ENCODE results near the gene SPRR2B. TPM values are rescaled to one million over a fixed set of nuclear protein-coding genes. Genes with fewer than 3 reads are reported as not detected.

The SPRR2B gene
- total and polyA plus RNA-seq, 10 of the 15 experiments (the other 5 are each of a cell fraction or from before 2014, with no cell fraction given) = not detected

- Histone ChIP-seq H3K9me3 (replicated peaks; ENCODE audit: control insufficient read depth, insufficient read depth, low read length) (no peaks in the 10 kb centered on the region), H3K27ac (ENCODE audit: control insufficient read depth, insufficient read depth) (no peak overlapping the region), H3K9ac (ENCODE audit: control insufficient read depth, insufficient read depth, low read length) (no peak overlapping the region), H3K27me3 (replicated peaks in 1 of 2; ENCODE audit: control insufficient read depth in 2 of 2, insufficient read depth in 2 of 2, low read length in 1 of 2) (no peaks in the 10 kb centered on the region), H3K4me3 (no peak overlapping the region), H4K20me1 (ENCODE audit: control insufficient read depth, insufficient read depth) (no peaks in the 10 kb centered on the region), H3K36me3 (ENCODE audit: control insufficient read depth in 2 of 2, insufficient read depth in 2 of 2, low read length in 1 of 2) (no peaks in the 10 kb centered on the region), H3K4me1 (ENCODE audit: control insufficient read depth, insufficient read depth, low read length) (no peaks in the 10 kb centered on the region; the same call in 1 of the 2 replicates), H3K79me2 (ENCODE audit: control insufficient read depth, insufficient read depth, low read length) (no peaks in the 10 kb centered on the region), H2AFZ (ENCODE audit: control insufficient read depth, low read depth, low read length) (no peak overlapping the region), H3K4me2 (ENCODE audit: control insufficient read depth, insufficient read depth) (no peak overlapping the region)
- intact Hi-C loops (cut with micrococcal nuclease; ENCODE audit: unreplicated experiment) (no loop called here), in situ Hi-C loops (cut with MboI) (no loop called here)
- ChIA-PET POLR2A (no interaction called here), RAD21 (ENCODE audit: unreplicated experiment) (interaction anchor here (0.7 kb wide), 1 partner anchor 96 kb away, joined by 4 read pairs; no protein-coding TSS in a partner anchor), CTCF (interaction anchor here (0.9 to 1.3 kb wide), 3 partner anchors 8 to 134 kb away, joined by 3 read pairs; no protein-coding TSS in a partner anchor), SMC1A (ENCODE audit: uncharacterized antibody, unreplicated experiment) (interaction anchor here (0.8 kb wide), 1 partner anchor 9 kb away, joined by 4 read pairs; no protein-coding TSS in a partner anchor)
- no peak for DNase-seq (ENCODE audit: low read depth, low spot score)
- no TSS peak for BruUV-seq (replicated peaks)
- no peak for FAIRE-seq
- 23% methylated on average over 6 of the region's 6 CpGs for WGBS (ENCODE audit: insufficient coverage, insufficient replicate concordance, low lambda C conversion rate, missing lambda C conversion rate)
- no peak for ATAC-seq
- TF ChIP-seq POU2F2 (IDR thresholded peaks at IDR 0.05; ENCODE audit: borderline replicate concordance, low read depth, low read length) (no peak), TCF7 (IDR thresholded peaks at IDR 0.05; ENCODE audit: borderline replicate concordance) (no peak)
- TF ChIP-seq, protein P1, sequence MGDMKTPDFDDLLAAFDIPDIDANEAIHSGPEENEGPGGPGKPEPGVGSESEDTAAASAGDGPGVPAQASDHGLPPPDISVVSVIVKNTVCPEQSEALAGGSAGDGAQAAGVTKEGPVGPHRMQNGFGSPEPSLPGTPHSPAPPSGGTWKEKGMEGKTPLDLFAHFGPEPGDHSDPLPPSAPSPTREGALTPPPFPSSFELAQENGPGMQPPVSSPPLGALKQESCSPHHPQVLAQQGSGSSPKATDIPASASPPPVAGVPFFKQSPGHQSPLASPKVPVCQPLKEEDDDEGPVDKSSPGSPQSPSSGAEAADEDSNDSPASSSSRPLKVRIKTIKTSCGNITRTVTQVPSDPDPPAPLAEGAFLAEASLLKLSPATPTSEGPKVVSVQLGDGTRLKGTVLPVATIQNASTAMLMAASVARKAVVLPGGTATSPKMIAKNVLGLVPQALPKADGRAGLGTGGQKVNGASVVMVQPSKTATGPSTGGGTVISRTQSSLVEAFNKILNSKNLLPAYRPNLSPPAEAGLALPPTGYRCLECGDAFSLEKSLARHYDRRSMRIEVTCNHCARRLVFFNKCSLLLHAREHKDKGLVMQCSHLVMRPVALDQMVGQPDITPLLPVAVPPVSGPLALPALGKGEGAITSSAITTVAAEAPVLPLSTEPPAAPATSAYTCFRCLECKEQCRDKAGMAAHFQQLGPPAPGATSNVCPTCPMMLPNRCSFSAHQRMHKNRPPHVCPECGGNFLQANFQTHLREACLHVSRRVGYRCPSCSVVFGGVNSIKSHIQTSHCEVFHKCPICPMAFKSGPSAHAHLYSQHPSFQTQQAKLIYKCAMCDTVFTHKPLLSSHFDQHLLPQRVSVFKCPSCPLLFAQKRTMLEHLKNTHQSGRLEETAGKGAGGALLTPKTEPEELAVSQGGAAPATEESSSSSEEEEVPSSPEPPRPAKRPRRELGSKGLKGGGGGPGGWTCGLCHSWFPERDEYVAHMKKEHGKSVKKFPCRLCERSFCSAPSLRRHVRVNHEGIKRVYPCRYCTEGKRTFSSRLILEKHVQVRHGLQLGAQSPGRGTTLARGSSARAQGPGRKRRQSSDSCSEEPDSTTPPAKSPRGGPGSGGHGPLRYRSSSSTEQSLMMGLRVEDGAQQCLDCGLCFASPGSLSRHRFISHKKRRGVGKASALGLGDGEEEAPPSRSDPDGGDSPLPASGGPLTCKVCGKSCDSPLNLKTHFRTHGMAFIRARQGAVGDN (IDR thresholded peaks at IDR 0.05) = no peak
- TF ChIP-seq, protein P2, sequence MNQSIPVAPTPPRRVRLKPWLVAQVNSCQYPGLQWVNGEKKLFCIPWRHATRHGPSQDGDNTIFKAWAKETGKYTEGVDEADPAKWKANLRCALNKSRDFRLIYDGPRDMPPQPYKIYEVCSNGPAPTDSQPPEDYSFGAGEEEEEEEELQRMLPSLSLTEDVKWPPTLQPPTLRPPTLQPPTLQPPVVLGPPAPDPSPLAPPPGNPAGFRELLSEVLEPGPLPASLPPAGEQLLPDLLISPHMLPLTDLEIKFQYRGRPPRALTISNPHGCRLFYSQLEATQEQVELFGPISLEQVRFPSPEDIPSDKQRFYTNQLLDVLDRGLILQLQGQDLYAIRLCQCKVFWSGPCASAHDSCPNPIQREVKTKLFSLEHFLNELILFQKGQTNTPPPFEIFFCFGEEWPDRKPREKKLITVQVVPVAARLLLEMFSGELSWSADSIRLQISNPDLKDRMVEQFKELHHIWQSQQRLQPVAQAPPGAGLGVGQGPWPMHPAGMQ (IDR thresholded peaks at IDR 0.05; ENCODE audit: borderline replicate concordance) = no peak
These were observed 12.3 kb downstream of the SPRR2B start for GRCh38 chr1:153058826-153059784.
